NCI-H345 treated with DMSO at 0.1 percent for 48 hours (cell line): ENCODE measurements around the gene MNS1.
"Not testable (repeated sequence)": the region's sequence is repeated elsewhere in the genome, so short reads cannot be mapped to it uniquely, and the experiment has no call there.

Experiments
- DNase-seq: peaks from one replicate; lab custom pipeline; 2025; ENCODE audit not compliant: unreplicated experiment; lab: John Stamatoyannopoulos, UW

The MNS1 gene, protein sequence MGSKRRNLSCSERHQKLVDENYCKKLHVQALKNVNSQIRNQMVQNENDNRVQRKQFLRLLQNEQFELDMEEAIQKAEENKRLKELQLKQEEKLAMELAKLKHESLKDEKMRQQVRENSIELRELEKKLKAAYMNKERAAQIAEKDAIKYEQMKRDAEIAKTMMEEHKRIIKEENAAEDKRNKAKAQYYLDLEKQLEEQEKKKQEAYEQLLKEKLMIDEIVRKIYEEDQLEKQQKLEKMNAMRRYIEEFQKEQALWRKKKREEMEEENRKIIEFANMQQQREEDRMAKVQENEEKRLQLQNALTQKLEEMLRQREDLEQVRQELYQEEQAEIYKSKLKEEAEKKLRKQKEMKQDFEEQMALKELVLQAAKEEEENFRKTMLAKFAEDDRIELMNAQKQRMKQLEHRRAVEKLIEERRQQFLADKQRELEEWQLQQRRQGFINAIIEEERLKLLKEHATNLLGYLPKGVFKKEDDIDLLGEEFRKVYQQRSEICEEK

DNA sequence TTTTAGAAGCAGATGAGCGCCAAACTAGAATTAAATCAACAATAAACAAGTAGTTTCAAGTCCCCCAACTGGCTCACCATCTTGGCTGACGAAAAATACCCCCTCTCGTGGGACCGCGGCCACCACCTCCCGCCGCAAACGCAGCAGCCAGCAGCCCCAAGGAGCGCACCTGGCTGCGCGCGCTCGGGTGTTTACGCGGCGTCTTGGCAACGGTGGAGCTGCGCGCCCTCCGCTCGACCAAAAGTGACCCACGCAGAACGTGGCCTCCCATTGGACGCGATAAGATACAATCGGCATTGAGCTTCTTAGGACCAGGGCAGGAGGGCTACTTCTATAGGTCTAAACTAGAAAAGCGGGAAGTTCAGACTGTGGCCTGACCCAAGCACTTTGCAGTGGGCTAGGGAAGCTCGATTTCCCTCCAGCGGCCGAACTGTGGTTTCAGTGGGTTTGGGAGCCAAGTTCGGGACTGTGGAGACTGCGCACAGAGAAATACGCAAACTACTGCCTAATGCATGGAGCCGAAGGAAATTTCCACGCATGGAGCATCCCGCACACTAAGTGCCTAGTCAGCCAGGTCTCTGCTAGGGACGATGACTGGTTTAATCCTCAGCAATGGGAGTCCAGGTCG lies at the start of gene MNS1:
MNS1 (minus strand) TSS at position 245 of the 628 bp plus-strand sequence; CDS start at position 80, 165 bp downstream.
- DNase-seq, result peak; percentile 67

- peak; percentile 53 for DNase-seq
Measured at GRCh38 chr15:56496635-56497034, 31.7 kb upstream of the MNS1 start.

GRCh38 chr15:56495533-56495932 lies 30.6 kb upstream of the MNS1 start:
- no peak for DNase-seq

- DNase-seq, result no peak
Measured at GRCh38 chr15:56495053-56495452, 30.1 kb upstream of the MNS1 start.

DNA sequence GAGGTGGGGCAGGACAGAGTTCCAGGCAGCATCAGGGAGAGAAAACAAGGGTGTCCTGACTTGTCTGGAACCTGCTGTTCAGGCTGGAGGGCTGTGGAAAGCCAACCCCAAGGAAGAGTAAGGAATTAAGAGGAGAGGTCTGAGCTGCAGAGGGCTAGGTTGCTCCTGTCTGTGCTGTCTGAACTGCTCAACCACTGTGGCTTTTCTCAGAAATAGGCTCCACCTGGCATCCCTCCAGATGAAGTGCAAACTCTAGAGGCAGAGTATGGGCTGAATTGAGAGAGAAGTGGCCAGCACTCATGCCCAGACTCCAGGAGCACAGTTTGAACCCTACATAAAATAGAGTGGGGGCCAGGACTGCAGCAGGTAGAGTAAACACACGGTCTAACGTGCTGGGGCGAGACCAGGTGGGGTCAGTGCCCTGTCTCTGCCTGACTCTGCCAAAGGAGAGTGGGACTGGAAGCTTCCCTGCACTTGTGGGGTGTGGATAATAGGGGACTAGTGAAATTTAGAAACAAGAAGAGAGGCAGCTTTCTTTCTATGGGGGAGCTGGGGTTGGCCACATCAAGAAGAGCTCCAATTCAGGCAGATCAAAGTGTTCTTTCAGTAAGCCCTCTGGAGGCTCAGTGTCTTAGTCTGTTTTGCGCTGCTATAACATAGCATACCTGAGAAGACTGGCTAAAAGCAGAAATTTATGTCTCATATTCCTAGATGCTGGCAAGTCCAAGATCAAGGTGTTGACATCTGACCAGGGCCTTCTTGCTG lies 28.0 kb upstream of the MNS1 start:
- no peak for DNase-seq

GRCh38 chr15:56492236-56492635 lies 27.3 kb upstream of the MNS1 start:
- DNase-seq, result no peak

GRCh38 chr15:56491110-56491722 lies 26.3 kb upstream of the MNS1 start:
- DNase-seq, result peak; percentile 46

DNA sequence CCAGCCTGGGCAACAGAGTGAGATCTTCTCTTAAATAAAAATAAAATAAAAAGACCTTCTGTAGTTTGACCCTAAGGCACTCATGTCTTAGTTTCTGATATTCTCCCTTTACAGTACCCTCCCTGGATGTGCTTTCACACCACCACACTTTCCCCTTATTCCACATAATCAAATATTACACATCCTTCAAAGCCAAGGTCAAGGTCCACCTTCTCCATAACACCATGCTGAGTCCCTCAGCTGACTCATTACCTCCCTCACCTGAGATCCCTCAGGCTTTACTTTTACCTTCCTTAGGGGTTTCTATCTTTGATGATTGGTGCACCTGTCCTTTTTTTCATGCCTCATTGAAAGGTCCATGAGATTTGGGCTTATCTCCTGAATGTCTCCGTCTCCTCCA lies 25.5 kb upstream of the MNS1 start:
- no peak for DNase-seq

GRCh38 chr15:56486206-56486605 lies 21.3 kb upstream of the MNS1 start:
- DNase-seq, result not testable (repeated sequence)

DNA sequence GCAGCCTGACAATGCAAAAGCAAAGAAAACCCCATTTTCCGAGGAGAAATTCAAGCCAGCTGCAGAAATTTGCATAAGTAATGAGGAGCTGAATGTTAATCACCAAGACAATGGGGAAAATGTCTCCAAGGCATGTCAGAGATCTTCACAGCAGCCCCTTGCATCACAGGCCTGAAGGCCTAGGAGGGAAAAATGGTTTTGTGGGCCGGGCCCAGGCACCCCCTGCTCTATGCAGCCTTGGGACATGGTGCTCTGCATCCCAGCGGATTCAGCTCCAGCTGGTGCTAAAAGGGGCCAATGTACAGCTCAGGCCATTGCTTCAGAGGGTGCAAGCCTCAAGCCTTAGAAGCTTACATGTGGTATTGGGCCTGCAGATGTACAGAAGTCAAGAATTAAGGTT lies 20.5 kb upstream of the MNS1 start:
- not testable (repeated sequence) for DNase-seq

- DNase-seq, result no peak
Measured at GRCh38 chr15:56484287-56484686, 19.4 kb upstream of the MNS1 start.

GRCh38 chr15:56475351-56475750 lies 10.4 kb upstream of the MNS1 start:
- no peak for DNase-seq

- DNase-seq, result no peak
Measured at GRCh38 chr15:56473017-56473416, 8.1 kb upstream of the MNS1 start.

DNA sequence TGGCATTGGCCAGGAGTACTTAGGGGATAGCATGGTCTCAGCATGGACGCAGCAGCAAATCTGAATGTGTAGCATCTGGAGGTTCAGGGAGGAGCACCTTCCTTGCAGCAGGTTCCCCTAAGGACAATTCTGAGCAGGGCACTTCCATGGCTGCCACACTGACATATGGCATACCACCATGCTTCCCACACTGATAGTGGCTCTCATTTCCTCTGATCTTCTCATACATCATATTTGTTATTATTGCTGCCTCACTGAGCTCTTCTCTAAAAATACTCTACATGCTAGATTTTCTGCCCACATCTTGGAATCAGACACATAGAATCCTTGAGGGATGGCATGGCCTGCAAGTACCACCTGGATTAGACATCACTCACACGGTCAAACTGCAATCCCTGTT lies 7.3 kb upstream of the MNS1 start:
- DNase-seq, result no peak

DNA sequence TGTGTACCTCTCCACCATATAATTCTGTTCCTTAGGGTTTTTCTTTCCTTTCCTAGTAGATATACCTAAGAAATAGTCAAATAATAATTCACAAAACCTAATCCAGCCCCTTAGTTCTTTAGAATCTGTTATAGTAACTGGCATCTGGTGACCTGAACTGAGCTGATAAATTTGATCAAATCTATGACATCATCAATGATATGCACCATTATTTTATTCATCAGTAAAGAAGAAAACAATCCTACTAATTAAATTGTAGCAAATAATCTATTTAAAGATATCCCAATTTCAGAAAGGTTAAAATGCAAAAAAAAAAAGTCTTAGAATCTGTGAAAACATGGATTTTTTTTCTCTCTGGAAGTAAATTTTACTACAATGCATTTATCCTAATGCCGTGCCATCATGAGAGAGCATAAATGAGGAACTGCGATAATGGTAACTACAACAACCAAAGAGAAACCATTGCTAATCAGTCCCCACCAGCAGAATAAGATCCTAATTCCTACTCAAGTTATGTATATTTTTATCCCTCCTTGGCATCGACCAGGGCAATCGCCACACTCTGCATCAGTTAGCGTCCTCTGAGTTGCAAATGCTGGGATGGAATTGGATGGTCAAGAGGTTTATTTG lies 6.6 kb upstream of the MNS1 start:
- no peak for DNase-seq

GRCh38 chr15:56469483-56469882 lies 4.5 kb upstream of the MNS1 start:
- DNase-seq, result no peak

DNA sequence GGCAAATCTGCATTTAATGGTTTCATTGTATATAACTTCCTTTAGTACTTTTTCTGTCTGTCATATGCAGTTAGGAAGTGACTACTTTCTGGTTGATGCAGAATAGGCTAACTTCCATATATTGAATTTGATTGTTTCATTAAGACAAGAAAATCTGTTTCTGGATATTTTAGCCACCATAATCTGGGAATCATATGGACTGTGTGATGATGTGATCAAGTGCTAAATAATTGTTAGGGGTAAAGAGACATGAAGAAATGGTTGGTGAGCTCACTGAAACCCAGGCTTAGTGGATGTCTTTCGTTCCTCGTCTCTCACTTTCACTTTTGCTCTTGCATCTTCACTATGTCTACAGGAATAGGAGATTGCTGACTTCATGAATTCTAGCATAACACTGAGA lies 3.5 kb upstream of the MNS1 start:
- no peak for DNase-seq

GRCh38 chr15:56467616-56468015 lies 2.7 kb upstream of the MNS1 start:
- no peak for DNase-seq

GRCh38 chr15:56460947-56461346 lies 4.0 kb downstream of the MNS1 start:
- no peak for DNase-seq

DNA sequence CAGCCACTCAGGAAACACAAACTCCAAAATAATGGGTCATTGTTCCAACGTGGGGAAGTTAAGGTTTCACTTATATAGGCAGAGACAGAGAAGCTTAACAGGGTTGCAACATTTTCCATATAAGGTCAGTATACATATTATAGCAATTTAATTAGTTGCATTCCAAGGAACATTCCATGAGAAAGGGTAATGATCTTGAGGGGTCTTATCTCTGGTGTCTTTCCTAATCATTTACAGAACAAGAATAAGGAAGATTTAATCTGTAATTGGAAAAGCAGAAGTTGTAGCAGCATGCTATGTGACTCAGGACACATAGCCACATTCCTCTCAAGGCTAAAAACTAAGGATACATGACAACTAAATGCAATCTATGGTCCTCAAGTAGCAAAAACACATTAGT lies 4.9 kb downstream of the MNS1 start:
- DNase-seq, result no peak

DNA sequence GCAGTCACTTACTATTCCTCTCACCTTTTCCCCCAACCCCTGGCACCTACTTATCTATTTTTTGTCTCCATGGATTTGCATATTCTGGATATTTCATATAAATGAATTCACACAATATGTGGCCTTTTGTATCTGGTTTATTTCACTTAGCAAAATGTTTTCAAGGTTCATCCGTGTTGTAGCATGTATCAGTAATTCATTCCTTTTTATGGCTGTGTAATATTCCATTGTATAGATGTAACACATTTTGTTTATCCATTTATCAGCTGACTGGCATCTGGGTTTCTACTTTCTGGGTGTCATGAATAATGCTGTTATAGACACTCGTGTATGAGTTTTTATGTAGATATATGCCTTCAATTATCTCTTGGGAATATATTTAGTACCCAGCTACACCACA lies 5.8 kb downstream of the MNS1 start:
- DNase-seq, result no peak
